GM21529 (cell line): ENCODE results near the gene HELZ.
"Not testable (repeated sequence)": the region's sequence is repeated elsewhere in the genome, so short reads cannot be mapped to it uniquely, and the experiment has no call there.

Source experiments
- ATAC-seq: cut with Tn5 transposase; IDR thresholded peaks from one replicate; pipeline ENCODE4 v1.9.1; 2021; ENCODE audit not compliant: unreplicated experiment

The HELZ gene

GRCh38 chr17:67265436-67266019 lies 20.5 kb upstream of the HELZ start:
- ATAC-seq = no peak

DNA sequence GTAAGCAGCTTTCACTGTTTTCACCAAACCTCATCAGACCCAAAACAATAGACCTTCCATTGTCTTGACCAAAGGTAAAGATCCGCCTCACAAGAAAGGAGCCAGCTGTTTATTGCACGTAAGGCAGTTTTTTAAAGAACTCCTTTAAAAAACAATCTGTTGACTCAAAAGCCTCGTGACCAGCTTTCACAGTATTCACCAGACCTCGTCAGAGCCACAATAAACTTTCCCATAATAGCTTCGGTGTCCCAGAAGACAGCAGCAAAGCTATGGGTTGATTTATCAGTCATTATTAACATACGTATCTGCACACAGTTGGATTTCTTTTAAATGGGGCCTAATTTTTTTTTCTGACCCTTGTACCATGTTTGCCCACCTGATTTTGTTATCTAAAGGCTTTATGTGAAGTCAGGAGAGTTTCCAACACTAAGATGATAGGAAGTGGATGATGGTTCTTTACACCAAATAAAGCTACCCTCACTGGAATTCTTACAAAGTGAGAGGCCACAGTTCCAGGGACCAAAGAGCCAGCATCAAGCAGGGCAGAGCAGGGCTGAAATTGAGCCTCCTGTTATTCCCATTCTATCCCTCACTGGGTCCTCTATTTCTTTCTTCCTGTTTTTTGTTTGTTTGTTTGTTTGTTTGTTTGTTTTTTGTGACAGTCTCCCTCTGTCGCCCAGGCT lies 17.6 kb upstream of the HELZ start:
- ATAC-seq = no peak

- ATAC-seq = no peak
Observed at GRCh38 chr17:67260170-67260987, 15.4 kb upstream of the HELZ start.

DNA sequence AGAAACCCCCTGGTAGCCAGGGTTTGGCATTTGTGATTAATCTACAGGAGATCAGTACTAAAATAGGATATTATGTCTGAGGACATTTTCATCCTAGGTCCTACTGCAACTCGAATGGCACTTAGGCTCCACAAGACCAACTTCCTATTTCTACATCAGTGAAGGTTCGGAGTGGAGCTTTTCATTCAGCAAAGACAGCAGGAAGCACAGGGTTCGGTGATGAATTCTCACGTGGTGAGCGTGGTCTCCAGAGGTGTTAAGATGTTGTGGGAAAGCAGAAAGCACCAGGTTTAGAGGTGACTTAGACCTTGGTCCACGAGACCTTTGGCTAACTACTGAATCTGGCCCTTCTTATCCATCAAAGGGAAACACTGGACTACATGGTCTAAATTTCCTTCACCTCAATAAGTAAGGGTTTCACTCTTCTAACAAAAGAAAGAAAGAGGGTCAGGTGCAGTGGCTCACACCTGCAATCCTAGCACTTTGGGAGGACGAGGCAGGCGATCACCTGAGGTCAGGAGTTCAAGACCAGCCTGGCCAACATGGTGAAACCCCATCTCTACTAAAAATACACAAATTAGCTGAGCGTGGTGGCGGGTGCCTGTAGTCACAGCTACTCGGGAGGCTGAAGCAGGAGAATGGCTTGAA lies 13.9 kb upstream of the HELZ start:
- ATAC-seq = no peak

DNA sequence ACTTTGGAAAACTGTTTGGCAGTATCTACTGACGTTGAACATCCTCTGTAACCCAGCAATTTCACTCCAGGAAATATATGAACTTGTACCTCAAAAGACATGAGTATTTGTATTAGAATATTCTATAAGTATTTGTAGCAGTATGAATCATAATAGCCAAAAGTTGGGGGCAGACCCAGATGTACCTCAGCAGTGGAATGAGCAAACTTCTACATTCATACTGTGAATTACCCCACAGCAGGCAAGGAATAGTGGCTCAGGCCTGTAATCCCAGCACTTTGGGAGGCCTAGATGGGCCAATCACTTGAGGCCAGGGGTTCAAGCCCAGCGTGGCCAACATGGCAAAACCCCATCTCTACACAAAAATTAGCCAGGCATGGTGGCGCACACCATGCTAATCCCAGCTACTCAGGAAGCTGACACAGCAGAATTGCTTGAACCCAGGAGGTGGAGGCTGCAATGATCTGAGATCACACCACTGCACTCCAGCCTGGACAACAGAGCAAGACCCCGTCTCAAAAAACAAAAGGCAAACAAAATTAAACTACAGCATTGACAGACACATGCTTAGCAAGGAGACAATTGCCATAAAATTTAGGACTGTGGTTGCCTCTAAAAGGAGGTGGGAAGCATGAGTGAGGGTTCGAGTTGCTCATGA lies 11.2 kb upstream of the HELZ start:
- no peak for ATAC-seq

DNA sequence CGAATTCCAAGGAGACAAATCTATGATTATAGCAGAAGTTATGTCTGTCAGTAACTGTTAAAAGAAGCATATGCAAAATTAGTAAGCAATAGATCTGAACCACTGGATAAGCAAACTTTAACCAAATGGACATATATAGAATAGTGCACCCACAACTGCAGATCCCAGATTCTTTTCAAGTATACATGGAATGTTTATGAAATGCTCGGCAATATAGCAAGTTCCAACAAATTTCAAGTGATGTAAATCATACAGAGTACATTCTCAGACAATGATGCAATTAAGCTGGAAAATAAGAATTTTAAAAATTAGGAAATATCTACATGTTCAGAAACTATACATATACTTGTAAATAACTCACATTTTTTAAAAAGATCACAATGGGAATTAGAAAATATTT lies 8.4 kb upstream of the HELZ start:
- ATAC-seq = no peak

- not testable (repeated sequence) for ATAC-seq
Observed at GRCh38 chr17:67251586-67251985, 6.6 kb upstream of the HELZ start.

- no peak for ATAC-seq
Observed at GRCh38 chr17:67248291-67248690, 3.3 kb upstream of the HELZ start.

- ATAC-seq = no peak
Observed at GRCh38 chr17:67247416-67247900, 2.5 kb upstream of the HELZ start.

DNA sequence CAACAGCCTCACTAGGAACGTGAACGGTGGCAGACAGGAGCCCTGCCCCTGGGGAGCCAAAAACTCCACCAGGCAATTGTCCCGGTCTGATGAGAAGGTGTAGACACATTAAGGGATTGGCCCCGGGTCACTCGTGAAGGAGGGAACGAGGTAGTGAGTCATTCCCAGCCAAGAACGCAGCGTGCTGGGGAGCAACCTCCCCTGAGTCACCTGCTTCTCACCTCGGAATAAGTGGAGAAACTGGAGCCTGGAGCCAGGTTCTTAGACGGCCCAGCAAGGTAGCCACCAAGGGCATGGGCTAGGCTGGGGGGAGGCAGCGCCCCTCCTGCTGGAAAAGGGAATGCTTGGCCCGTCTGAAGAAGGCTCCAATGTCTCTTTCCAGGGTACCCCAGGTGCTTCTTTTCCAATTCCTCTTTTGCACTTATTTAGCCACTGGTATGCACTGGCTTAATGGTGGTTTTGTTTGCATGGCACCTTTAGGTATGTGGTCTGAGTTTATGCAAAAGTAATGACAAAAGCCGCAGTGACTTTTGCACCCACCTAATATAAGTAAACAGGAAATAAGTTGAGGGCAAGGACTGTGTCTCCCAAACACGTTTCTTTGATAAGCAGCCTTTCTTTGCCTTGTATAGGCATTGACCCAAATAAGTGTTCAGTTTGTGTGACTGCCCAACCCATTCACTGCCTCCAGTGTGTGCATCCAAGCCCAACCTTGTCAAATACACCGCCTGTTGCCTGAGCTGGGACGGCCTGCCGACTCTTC lies 1.8 kb upstream of the HELZ start:
- ATAC-seq = peak; percentile 50

DNA sequence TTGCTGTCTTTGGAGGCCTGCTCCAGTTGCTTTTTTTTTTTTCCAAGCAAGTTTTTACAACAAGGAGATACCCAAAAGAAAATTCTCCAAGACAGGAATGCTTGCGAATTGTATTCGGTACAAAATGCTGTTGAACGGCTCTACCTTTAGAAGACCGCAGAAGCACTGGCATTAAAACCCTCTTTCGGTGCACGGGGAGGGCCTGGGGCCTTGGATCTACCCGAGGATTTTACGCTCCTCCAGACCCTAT lies 1.3 kb upstream of the HELZ start:
- ATAC-seq = no peak

- ATAC-seq = no peak
Observed at GRCh38 chr17:67245694-67246402, 852 bp upstream of the HELZ start.

GRCh38 chr17:67244431-67245072 lies 444 bp downstream of the HELZ start:
- ATAC-seq = peak; percentile 25

GRCh38 chr17:67243284-67243683 lies 1.7 kb downstream of the HELZ start:
- ATAC-seq = no peak

- no peak for ATAC-seq
Observed at GRCh38 chr17:67241719-67242341, 3.2 kb downstream of the HELZ start.

DNA sequence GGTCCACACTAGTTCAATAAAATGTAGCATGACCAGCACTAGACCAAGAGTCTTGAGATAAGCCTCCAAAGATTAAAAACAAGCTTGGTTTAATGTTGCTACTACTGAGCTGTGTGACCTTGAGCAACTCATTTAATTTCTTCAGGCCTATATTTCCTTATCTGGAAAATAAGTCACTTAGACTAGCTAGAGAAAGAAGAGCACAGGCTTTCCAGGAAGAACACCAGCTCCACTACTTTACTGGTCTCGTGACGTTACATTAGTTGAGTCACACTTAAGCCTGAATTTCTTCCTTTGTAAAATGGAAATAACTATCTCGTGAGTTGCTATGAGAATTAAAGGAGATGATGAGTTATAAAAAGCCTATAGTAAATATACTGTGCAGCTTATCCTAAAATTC lies 5.4 kb downstream of the HELZ start:
- ATAC-seq = no peak

- no peak for ATAC-seq
Observed at GRCh38 chr17:67238991-67239390, 6.0 kb downstream of the HELZ start.

DNA sequence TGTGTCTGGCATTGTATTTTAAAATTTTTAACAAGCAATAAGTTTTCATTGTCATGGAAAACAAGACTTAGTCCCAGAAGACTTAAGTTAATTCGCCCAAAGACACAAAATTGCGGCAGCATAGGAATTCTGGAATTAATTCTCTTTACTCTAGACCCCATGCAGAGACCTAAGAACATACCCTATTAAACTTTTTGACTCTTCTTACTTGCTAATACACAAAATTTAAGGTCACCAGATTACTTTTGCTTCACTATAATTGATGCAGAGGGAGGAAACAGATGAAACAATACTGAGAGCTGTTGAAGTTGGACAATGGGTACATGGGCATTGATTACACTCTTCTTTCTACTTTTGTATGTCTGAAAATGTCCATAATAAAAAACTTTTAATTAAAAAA lies 12.6 kb downstream of the HELZ start:
- no peak for ATAC-seq
